Measurements from ENCODE around the gene TMEM106B.

The TMEM106B gene

GRCh38 chr7:12244694-12245093 is 33.6 kb downstream of the TMEM106B start:
- Histone ChIP-seq H3K36me3 (ENCODE audit: insufficient read depth, low read length) (no peaks in the 10 kb centered on the region), H3K9me2 (ENCODE audit: low read depth, low read length) (no peaks in the 10 kb centered on the region), H3K79me2 (ENCODE audit: insufficient read depth, low read length) (no peaks in the 10 kb centered on the region), H2AFZ (ENCODE audit: low read length) (no peak overlapping the region), H3K27ac (ENCODE audit: low read depth, low read length, poor library complexity, severe bottlenecking) (no peak overlapping the region), H3K9me3 (ENCODE audit: low read length) (no peaks in the 10 kb centered on the region), H3K4me3 (ENCODE audit: low read depth, low read length, poor library complexity, severe bottlenecking) (no peak overlapping the region), H3K4me1 (ENCODE audit: insufficient read depth, low read length, severe bottlenecking) (no peaks in the 10 kb centered on the region), H3K27me3 (ENCODE audit: insufficient read depth, low read length) (no peaks in the 10 kb centered on the region), H3F3A (ENCODE audit: insufficient read depth, low read length) (no peaks in the 10 kb centered on the region), H3K9ac (ENCODE audit: low read length) (no peak overlapping the region), H4K20me1 (ENCODE audit: insufficient read depth, low read length) (no peaks in the 10 kb centered on the region), H3K4me2 (ENCODE audit: low read length) (no peak overlapping the region)
- TF ChIP-seq, protein P1, sequence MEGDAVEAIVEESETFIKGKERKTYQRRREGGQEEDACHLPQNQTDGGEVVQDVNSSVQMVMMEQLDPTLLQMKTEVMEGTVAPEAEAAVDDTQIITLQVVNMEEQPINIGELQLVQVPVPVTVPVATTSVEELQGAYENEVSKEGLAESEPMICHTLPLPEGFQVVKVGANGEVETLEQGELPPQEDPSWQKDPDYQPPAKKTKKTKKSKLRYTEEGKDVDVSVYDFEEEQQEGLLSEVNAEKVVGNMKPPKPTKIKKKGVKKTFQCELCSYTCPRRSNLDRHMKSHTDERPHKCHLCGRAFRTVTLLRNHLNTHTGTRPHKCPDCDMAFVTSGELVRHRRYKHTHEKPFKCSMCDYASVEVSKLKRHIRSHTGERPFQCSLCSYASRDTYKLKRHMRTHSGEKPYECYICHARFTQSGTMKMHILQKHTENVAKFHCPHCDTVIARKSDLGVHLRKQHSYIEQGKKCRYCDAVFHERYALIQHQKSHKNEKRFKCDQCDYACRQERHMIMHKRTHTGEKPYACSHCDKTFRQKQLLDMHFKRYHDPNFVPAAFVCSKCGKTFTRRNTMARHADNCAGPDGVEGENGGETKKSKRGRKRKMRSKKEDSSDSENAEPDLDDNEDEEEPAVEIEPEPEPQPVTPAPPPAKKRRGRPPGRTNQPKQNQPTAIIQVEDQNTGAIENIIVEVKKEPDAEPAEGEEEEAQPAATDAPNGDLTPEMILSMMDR (IDR thresholded peaks at IDR 0.05; ENCODE audit: low read length): no peak
- no peak for TF ChIP-seq EZH2 (IDR thresholded peaks at IDR 0.05; ENCODE audit: borderline replicate concordance, low read length)

GRCh38 chr7:12249706-12250105 is 38.6 kb downstream of the TMEM106B start:
- Histone ChIP-seq H3K36me3 (ENCODE audit: insufficient read depth, low read length) (no peaks in the 10 kb centered on the region), H3K4me2 (ENCODE audit: low read length) (no peak overlapping the region), H3K9me3 (ENCODE audit: low read length) (no peaks in the 10 kb centered on the region), H3K4me3 (ENCODE audit: low read depth, low read length, poor library complexity, severe bottlenecking) (no peak overlapping the region), H3K27ac (ENCODE audit: low read depth, low read length, poor library complexity, severe bottlenecking) (no peak overlapping the region), H3K4me1 (ENCODE audit: insufficient read depth, low read length, severe bottlenecking) (no peaks in the 10 kb centered on the region), H2AFZ (ENCODE audit: low read length) (no peak overlapping the region), H3K9me2 (ENCODE audit: low read depth, low read length) (no peaks in the 10 kb centered on the region), H3K9ac (ENCODE audit: low read length) (no peak overlapping the region), H3K79me2 (ENCODE audit: insufficient read depth, low read length) (no peaks in the 10 kb centered on the region), H3K27me3 (ENCODE audit: insufficient read depth, low read length) (no peaks in the 10 kb centered on the region), H4K20me1 (ENCODE audit: insufficient read depth, low read length) (no peaks in the 10 kb centered on the region), H3F3A (ENCODE audit: insufficient read depth, low read length) (no peaks in the 10 kb centered on the region)
- TF ChIP-seq EZH2 (IDR thresholded peaks at IDR 0.05; ENCODE audit: borderline replicate concordance, low read length): no peak
- TF ChIP-seq, protein P1 (IDR thresholded peaks at IDR 0.05; ENCODE audit: low read length): no peak

- Histone ChIP-seq H3K9me2 (ENCODE audit: low read depth, low read length) (no peaks in the 10 kb centered on the region), H3K27ac (ENCODE audit: low read depth, low read length, poor library complexity, severe bottlenecking) (no peak overlapping the region), H4K20me1 (ENCODE audit: insufficient read depth, low read length) (no peaks in the 10 kb centered on the region), H3K9me3 (ENCODE audit: low read length) (no peaks in the 10 kb centered on the region), H3K27me3 (ENCODE audit: insufficient read depth, low read length) (no peaks in the 10 kb centered on the region), H3K79me2 (ENCODE audit: insufficient read depth, low read length) (no peaks in the 10 kb centered on the region), H3K9ac (ENCODE audit: low read length) (no peak overlapping the region), H3K36me3 (ENCODE audit: insufficient read depth, low read length) (no peaks in the 10 kb centered on the region), H3K4me2 (ENCODE audit: low read length) (no peak overlapping the region), H3K4me3 (ENCODE audit: low read depth, low read length, poor library complexity, severe bottlenecking) (no peak overlapping the region), H3F3A (ENCODE audit: insufficient read depth, low read length) (no peaks in the 10 kb centered on the region), H3K4me1 (ENCODE audit: insufficient read depth, low read length, severe bottlenecking) (no peaks in the 10 kb centered on the region), H2AFZ (ENCODE audit: low read length) (no peak overlapping the region)
- TF ChIP-seq EZH2 (IDR thresholded peaks at IDR 0.05; ENCODE audit: borderline replicate concordance, low read length): no peak
- TF ChIP-seq, protein P1 (IDR thresholded peaks at IDR 0.05; ENCODE audit: low read length): no peak
Measured at GRCh38 chr7:12250232-12250631, 39.1 kb downstream of the TMEM106B start.
